ENCODE measurements around the gene TMEM74B. TPM values are rescaled to one million over a fixed set of nuclear protein-coding genes. Genes with fewer than 3 reads are reported as not detected.
"Not testable (repeated sequence)": the region's sequence is repeated elsewhere in the genome, so short reads cannot be mapped to it uniquely, and the experiment has no call there.

TMEM74B gene
- total RNA-seq, 1 donor from 2014 or later, result 0.76 TPM

GRCh38 chr20:1149812-1150211 is 35.0 kb downstream of the TMEM74B start:
- not testable (repeated sequence) for DNase-seq (ENCODE audit: extremely low read depth, low read depth, low spot score)

DNA sequence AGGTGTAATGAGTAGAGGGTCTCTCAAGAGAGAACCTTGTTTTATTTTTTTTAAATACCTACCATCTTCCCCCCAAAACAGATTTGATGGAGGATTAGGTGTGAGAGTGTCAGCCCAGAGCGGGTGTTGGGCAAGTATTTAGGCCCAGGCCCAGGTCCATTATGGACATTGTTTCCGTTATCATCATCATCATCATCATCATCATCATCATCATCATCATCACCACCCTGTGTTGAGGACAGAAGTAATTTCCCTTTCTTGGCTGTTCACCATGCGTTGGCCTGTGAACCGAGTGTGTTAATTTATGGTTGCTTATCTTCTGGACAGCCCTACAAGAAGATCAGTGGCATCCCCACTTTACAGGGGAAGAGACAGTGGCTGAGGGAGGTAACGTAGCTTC is 37.8 kb downstream of the TMEM74B start:
- no peak for DNase-seq (ENCODE audit: extremely low read depth, low read depth, low spot score)

- no peak for DNase-seq (ENCODE audit: extremely low read depth, low read depth, low spot score)
These were observed 40.2 kb downstream of the TMEM74B start for GRCh38 chr20:1144401-1145172.

DNA sequence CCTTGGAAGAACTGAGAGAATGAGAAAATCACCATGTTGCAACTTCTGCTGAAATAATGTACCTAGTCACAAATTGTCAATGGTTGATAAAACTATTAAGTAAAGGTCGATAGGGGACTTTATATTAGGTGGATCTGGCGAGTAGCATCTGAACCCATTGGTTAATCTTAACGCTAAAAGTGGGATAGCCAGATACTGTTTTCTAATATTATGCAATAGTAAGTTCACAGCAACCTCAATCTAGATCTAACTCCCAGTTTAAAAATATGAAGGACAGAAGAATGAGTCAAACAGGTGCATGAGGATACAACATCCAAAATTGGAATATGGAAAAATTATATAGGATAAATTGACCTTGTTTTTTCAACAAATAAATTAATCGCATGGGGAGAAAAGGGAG is 47.5 kb downstream of the TMEM74B start:
- DNase-seq (ENCODE audit: extremely low read depth, low read depth, low spot score), result no peak

GRCh38 chr20:1134836-1135235 is 49.9 kb downstream of the TMEM74B start:
- no peak for DNase-seq (ENCODE audit: extremely low read depth, low read depth, low spot score)

DNA sequence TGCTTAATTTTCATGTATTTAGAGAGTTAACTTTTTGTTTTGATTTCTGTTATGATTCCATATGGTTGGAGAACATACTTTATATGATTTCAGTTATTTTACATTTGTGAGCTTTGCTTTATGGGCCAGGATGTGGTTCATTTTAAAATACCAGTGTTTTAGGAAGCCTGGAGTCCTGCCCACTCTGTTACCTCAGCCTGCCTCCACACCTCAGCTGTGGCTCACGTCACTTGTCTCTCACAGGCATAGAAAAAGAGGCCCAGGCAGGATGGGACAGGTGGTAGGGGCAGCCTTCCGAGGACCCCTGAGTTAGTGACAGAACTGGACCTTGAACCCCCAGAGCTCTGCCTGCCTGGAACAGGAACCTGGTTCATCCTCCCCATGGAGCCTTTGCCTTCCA is 50.4 kb downstream of the TMEM74B start:
- DNase-seq (ENCODE audit: extremely low read depth, low read depth, low spot score), result no peak

DNA sequence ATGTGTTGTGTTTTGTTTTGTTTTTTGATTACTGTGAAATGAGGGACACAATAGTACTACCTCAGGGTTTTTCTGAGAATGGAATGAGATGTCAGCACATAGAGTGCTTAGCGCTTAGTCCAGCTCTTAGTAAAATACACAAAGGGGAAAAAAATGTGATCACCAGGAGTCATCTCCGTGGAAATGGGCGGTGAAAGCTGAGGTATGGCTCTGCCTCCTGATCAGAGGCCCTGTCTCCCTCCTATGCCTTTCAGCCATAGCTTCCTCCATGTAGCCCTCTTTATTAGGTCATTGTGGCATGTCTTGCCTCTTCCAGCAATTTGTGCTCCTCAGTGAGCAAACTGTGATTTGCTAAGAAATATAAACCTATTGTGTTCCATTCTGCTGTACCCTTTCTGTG is 53.4 kb downstream of the TMEM74B start:
- DNase-seq (ENCODE audit: extremely low read depth, low read depth, low spot score), result no peak

DNA sequence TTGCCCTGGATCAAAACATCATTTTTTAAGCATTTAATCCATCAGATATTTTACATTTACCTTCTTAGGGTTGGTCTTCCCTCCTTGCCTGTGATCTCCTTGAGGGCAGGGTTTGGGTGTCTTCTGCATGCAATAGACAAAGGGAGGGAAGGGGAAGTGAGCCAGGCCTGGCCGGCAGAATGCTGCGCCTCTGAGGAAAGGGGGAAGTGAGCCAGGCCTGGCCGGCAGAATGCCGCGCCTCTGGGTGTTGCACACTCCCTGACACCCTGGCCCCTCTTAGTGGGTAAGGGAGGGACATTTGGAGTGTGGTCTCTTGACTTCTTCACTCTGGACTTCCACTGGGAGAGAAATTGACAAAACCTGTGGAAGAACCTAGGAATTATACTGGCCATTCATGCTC is 53.9 kb downstream of the TMEM74B start:
- no peak for DNase-seq (ENCODE audit: extremely low read depth, low read depth, low spot score)

Other genes with a start within 250 kb of the TMEM74B start
- not detected in 2 replicates for gene RSPO4, start 182.7 kb downstream of the TMEM74B start, total RNA-seq
- gene PSMF1, start 66.4 kb downstream of the TMEM74B start, total RNA-seq, result 93.7 and 110 TPM in 2 replicates
- gene C20orf202, start 18.5 kb upstream of the TMEM74B start, total RNA-seq, result not detected in 2 replicates
- not detected in 2 replicates for gene RAD21L1, start 41.1 kb upstream of the TMEM74B start, total RNA-seq
- gene SNPH, start 81.3 kb upstream of the TMEM74B start, total RNA-seq, result 11.6 and 12.2 TPM in 2 replicates
- gene SDCBP2, start 144.2 kb upstream of the TMEM74B start, total RNA-seq, result 3.2 and 4.4 TPM in 2 replicates
- gene FKBP1A, start 208.1 kb upstream of the TMEM74B start, total RNA-seq, result 737 and 783 TPM in 2 replicates

All from glomerular endothelial cell (primary cell).